Spleen (tissue), 7 donors: ENCODE data around the gene ATXN10.

ENCODE experiments used
- POLR2A ChIP-seq, 3 donors: fragments of 450-650 bp; IDR thresholded peaks; one replicate each; pipeline ENCODE4 v1.5.1; 2017; ENCODE audit warnings: antibody characterized with exemption in 3 of 3, mild to moderate bottlenecking in 1 of 3
- TF ChIP-seq, protein P1 (sequence below), 11 experiments: fragments of 200-600 bp in 7 of 11; fragments of 450-650 bp in 4 of 11; sonication (generic) in 4 of 11; IDR thresholded peaks in 8 of 11; conservative IDR thresholded peaks in 3 of 11; 1 replicate in 7 of 11; 2 replicates in 4 of 11; pipeline versions ENCODE4 v1.4.0 to v1.8.0; 2016 to 2021; ENCODE audit warnings: antibody characterized with exemption in 11 of 11, inconsistent platforms in 4 of 11, mild to moderate bottlenecking in 1 of 11
- donor health status: DM: no; HTN: no; CAD: no; lungs with moderate emphysema.
- donor health status: DM: no; HTN: no; CAD: no.
- donor health status: DM: no; HTN: no; CAD: no.

DNA sequence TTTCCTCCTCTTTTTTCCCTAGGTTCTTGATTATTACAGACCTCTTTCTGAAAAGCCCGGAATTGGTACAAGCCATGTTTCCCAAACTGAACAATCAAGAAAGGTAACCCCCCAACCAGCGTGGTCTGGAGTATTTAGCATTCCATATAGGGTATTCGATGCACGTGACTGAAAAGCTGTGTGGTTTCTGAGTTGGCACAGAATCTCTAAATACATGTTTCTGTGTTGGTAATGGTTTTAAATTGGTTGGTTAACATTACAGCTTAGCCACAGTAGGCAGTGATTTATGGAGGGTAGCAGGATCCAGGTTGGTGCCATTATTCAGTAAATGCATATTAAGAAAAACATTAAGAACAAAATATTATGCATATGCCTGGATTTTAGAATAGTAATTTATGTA is 46.8 kb downstream of the ATXN10 start:
- TF ChIP-seq, protein P1, sequence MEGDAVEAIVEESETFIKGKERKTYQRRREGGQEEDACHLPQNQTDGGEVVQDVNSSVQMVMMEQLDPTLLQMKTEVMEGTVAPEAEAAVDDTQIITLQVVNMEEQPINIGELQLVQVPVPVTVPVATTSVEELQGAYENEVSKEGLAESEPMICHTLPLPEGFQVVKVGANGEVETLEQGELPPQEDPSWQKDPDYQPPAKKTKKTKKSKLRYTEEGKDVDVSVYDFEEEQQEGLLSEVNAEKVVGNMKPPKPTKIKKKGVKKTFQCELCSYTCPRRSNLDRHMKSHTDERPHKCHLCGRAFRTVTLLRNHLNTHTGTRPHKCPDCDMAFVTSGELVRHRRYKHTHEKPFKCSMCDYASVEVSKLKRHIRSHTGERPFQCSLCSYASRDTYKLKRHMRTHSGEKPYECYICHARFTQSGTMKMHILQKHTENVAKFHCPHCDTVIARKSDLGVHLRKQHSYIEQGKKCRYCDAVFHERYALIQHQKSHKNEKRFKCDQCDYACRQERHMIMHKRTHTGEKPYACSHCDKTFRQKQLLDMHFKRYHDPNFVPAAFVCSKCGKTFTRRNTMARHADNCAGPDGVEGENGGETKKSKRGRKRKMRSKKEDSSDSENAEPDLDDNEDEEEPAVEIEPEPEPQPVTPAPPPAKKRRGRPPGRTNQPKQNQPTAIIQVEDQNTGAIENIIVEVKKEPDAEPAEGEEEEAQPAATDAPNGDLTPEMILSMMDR (IDR thresholded peaks at IDR 0.05 in 8 of 11, conservative IDR thresholded peaks at IDR 0.05 in 3 of 11) = no peak
- no peak for TF ChIP-seq POLR2A (IDR thresholded peaks at IDR 0.05)
